ENCODE measurements around the gene NELL1. TPM values are rescaled to one million over a fixed set of nuclear protein-coding genes. Genes with fewer than 3 reads are reported as not detected.

NELL1 gene
- polyA plus RNA-seq, 4 donors = 0.18 to 5.1 TPM; not detected in 2

- 58 to 76% (median 72%) methylated on average over 3 of the region's 3 CpGs for WGBS, 3 donors
- H3K9me3 ChIP-seq (ENCODE audit: control insufficient read depth in 2 of 2, insufficient read depth in 1 of 2, low read depth in 1 of 2, low read length in 1 of 2) = no peaks in the 10 kb centered on the region
- no peak for FAIRE-seq
- H3K27ac ChIP-seq (ENCODE audit: low read depth in 1 of 3, low read length in 2 of 3) = no peak overlapping the region
- H3K4me1 ChIP-seq (ENCODE audit: control insufficient read depth in 3 of 3, insufficient read depth in 2 of 3, low read depth in 1 of 3, low read length in 2 of 3) = no peaks in the 10 kb centered on the region
- H3K36me3 ChIP-seq (ENCODE audit: control insufficient read depth in 3 of 3, insufficient read depth in 2 of 3, low read depth in 1 of 3, low read length in 3 of 3) = no peaks in the 10 kb centered on the region
- no peaks in the 10 kb centered on the region for H3K27me3 ChIP-seq (ENCODE audit: control insufficient read depth in 3 of 3, insufficient read depth in 3 of 3, low read length in 3 of 3)
- H3K4me3 ChIP-seq (ENCODE audit: low read depth in 1 of 3, low read length in 3 of 3) = no peak overlapping the region
- no peak for DNase-seq
Observed at GRCh38 chr11:21198498-21198897, 529.1 kb downstream of the NELL1 start.

- no peaks in the 10 kb centered on the region for H3K9me3 ChIP-seq (ENCODE audit: control insufficient read depth in 2 of 2, insufficient read depth in 1 of 2, low read depth in 1 of 2, low read length in 1 of 2)
- H3K27ac ChIP-seq (ENCODE audit: low read depth in 1 of 3, low read length in 2 of 3) = no peak overlapping the region
- 75 to 81% (median 78%) methylated on average over 8 of the region's 8 CpGs for WGBS, 3 donors
- DNase-seq = no peak
- FAIRE-seq = no peak
- peaks cover 0 to 3% (median 0%) of the 10 kb centered on the region in 3 donors for H3K27me3 ChIP-seq (ENCODE audit: control insufficient read depth in 3 of 3, insufficient read depth in 3 of 3, low read length in 3 of 3)
- H3K36me3 ChIP-seq (ENCODE audit: control insufficient read depth in 3 of 3, insufficient read depth in 2 of 3, low read depth in 1 of 3, low read length in 3 of 3) = no peaks in the 10 kb centered on the region
- no peaks in the 10 kb centered on the region for H3K4me1 ChIP-seq (ENCODE audit: control insufficient read depth in 3 of 3, insufficient read depth in 2 of 3, low read depth in 1 of 3, low read length in 2 of 3)
- no peak overlapping the region for H3K4me3 ChIP-seq (ENCODE audit: low read depth in 1 of 3, low read length in 3 of 3)
Observed at GRCh38 chr11:21205205-21205604, 535.8 kb downstream of the NELL1 start.

- WGBS, 3 donors = 95 to 99% (median 96%) methylated on average over 3 of the region's 3 CpGs
- no peak for FAIRE-seq
Observed at GRCh38 chr11:21225860-21226259, 556.5 kb downstream of the NELL1 start.

GRCh38 chr11:21229224-21229623, 559.8 kb downstream of the NELL1 start:
- Histone ChIP-seq H3K36me3 (ENCODE audit: control insufficient read depth in 3 of 3, insufficient read depth in 2 of 3, low read depth in 1 of 3, low read length in 3 of 3) (no peaks in the 10 kb centered on the region), H3K27ac (ENCODE audit: low read depth in 1 of 3, low read length in 2 of 3) (no peak overlapping the region), H3K4me3 (ENCODE audit: low read depth in 1 of 3, low read length in 3 of 3) (no peak overlapping the region), H3K27me3 (ENCODE audit: control insufficient read depth in 3 of 3, insufficient read depth in 3 of 3, low read length in 3 of 3) (no peaks in the 10 kb centered on the region), H3K9me3 (ENCODE audit: control insufficient read depth in 2 of 2, insufficient read depth in 1 of 2, low read depth in 1 of 2, low read length in 1 of 2) (peaks cover 0 to 5% of the 10 kb centered on the region in 2 donors), H3K4me1 (ENCODE audit: control insufficient read depth in 3 of 3, insufficient read depth in 2 of 3, low read depth in 1 of 3, low read length in 2 of 3) (no peaks in the 10 kb centered on the region)
- FAIRE-seq = no peak
- 84 to 92% (median 91%) methylated on average over 9 of the region's 9 CpGs for WGBS, 3 donors
- no peak for DNase-seq

More at GRCh38 chr11:21225860-21226259, 556.5 kb downstream of the NELL1 start:
- H3K4me3 ChIP-seq (ENCODE audit: low read depth in 1 of 3, low read length in 3 of 3) = no peak overlapping the region
- H3K27ac ChIP-seq (ENCODE audit: low read depth in 1 of 3, low read length in 2 of 3) = no peak overlapping the region
- H3K36me3 ChIP-seq (ENCODE audit: control insufficient read depth in 3 of 3, insufficient read depth in 2 of 3, low read depth in 1 of 3, low read length in 3 of 3) = no peaks in the 10 kb centered on the region
- DNase-seq = no peak
- H3K27me3 ChIP-seq (ENCODE audit: control insufficient read depth in 3 of 3, insufficient read depth in 3 of 3, low read length in 3 of 3) = no peaks in the 10 kb centered on the region
- H3K4me1 ChIP-seq (ENCODE audit: control insufficient read depth in 3 of 3, insufficient read depth in 2 of 3, low read depth in 1 of 3, low read length in 2 of 3) = no peaks in the 10 kb centered on the region
- H3K9me3 ChIP-seq (ENCODE audit: control insufficient read depth in 2 of 2, insufficient read depth in 1 of 2, low read depth in 1 of 2, low read length in 1 of 2) = peaks cover 0 to 5% of the 10 kb centered on the region in 2 donors

GRCh38 chr11:21250196-21250595, 580.8 kb downstream of the NELL1 start:
- no peaks in the 10 kb centered on the region for H3K27me3 ChIP-seq (ENCODE audit: control insufficient read depth in 3 of 3, insufficient read depth in 3 of 3, low read length in 3 of 3)
- no peaks in the 10 kb centered on the region for H3K9me3 ChIP-seq (ENCODE audit: control insufficient read depth in 2 of 2, insufficient read depth in 1 of 2, low read depth in 1 of 2, low read length in 1 of 2)
- no peak for FAIRE-seq
- no peak for DNase-seq
- H3K4me1 ChIP-seq (ENCODE audit: control insufficient read depth in 3 of 3, insufficient read depth in 2 of 3, low read depth in 1 of 3, low read length in 2 of 3) = no peaks in the 10 kb centered on the region
- H3K27ac ChIP-seq (ENCODE audit: low read depth in 1 of 3, low read length in 2 of 3) = no peak overlapping the region
- 13 to 26% (median 19%) methylated on average over 1 of the region's 1 CpG for WGBS, 3 donors
- no peak overlapping the region for H3K4me3 ChIP-seq (ENCODE audit: low read depth in 1 of 3, low read length in 3 of 3)
- no peaks in the 10 kb centered on the region for H3K36me3 ChIP-seq (ENCODE audit: control insufficient read depth in 3 of 3, insufficient read depth in 2 of 3, low read depth in 1 of 3, low read length in 3 of 3)

GRCh38 chr11:21254055-21254454, 584.7 kb downstream of the NELL1 start:
- FAIRE-seq (no peak), DNase-seq (no peak)
- Histone ChIP-seq H3K9me3 (ENCODE audit: control insufficient read depth in 2 of 2, insufficient read depth in 1 of 2, low read depth in 1 of 2, low read length in 1 of 2) (no peaks in the 10 kb centered on the region), H3K4me3 (ENCODE audit: low read depth in 1 of 3, low read length in 3 of 3) (no peak overlapping the region), H3K36me3 (ENCODE audit: control insufficient read depth in 3 of 3, insufficient read depth in 2 of 3, low read depth in 1 of 3, low read length in 3 of 3) (no peaks in the 10 kb centered on the region), H3K4me1 (ENCODE audit: control insufficient read depth in 3 of 3, insufficient read depth in 2 of 3, low read depth in 1 of 3, low read length in 2 of 3) (no peaks in the 10 kb centered on the region), H3K27ac (ENCODE audit: low read depth in 1 of 3, low read length in 2 of 3) (no peak overlapping the region), H3K27me3 (ENCODE audit: control insufficient read depth in 3 of 3, insufficient read depth in 3 of 3, low read length in 3 of 3) (no peaks in the 10 kb centered on the region)

- H3K4me3 ChIP-seq (ENCODE audit: low read depth in 1 of 3, low read length in 3 of 3) = no peak overlapping the region
- DNase-seq (no peak), FAIRE-seq (no peak)
- no peaks in the 10 kb centered on the region for H3K9me3 ChIP-seq (ENCODE audit: control insufficient read depth in 2 of 2, insufficient read depth in 1 of 2, low read depth in 1 of 2, low read length in 1 of 2)
- H3K36me3 ChIP-seq (ENCODE audit: control insufficient read depth in 3 of 3, insufficient read depth in 2 of 3, low read depth in 1 of 3, low read length in 3 of 3) = no peaks in the 10 kb centered on the region
- WGBS, 3 donors = 69 to 75% (median 71%) methylated on average over 3 of the region's 3 CpGs
- H3K27ac ChIP-seq (ENCODE audit: low read depth in 1 of 3, low read length in 2 of 3) = no peak overlapping the region
- H3K4me1 ChIP-seq (ENCODE audit: control insufficient read depth in 3 of 3, insufficient read depth in 2 of 3, low read depth in 1 of 3, low read length in 2 of 3) = no peaks in the 10 kb centered on the region
- H3K27me3 ChIP-seq (ENCODE audit: control insufficient read depth in 3 of 3, insufficient read depth in 3 of 3, low read length in 3 of 3) = no peaks in the 10 kb centered on the region
Observed at GRCh38 chr11:21254790-21255189, 585.4 kb downstream of the NELL1 start.

- H3K36me3 ChIP-seq (ENCODE audit: control insufficient read depth in 3 of 3, insufficient read depth in 2 of 3, low read depth in 1 of 3, low read length in 3 of 3) = no peaks in the 10 kb centered on the region
- H3K4me3 ChIP-seq (ENCODE audit: low read depth in 1 of 3, low read length in 3 of 3) = no peak overlapping the region
- no peaks in the 10 kb centered on the region for H3K9me3 ChIP-seq (ENCODE audit: control insufficient read depth in 2 of 2, insufficient read depth in 1 of 2, low read depth in 1 of 2, low read length in 1 of 2)
- DNase-seq (no peak), FAIRE-seq (no peak)
- H3K27me3 ChIP-seq (ENCODE audit: control insufficient read depth in 3 of 3, insufficient read depth in 3 of 3, low read length in 3 of 3) = no peaks in the 10 kb centered on the region
- H3K4me1 ChIP-seq (ENCODE audit: control insufficient read depth in 3 of 3, insufficient read depth in 2 of 3, low read depth in 1 of 3, low read length in 2 of 3) = no peaks in the 10 kb centered on the region
- no peak overlapping the region for H3K27ac ChIP-seq (ENCODE audit: low read depth in 1 of 3, low read length in 2 of 3)
Observed at GRCh38 chr11:21257461-21257860, 588.1 kb downstream of the NELL1 start.

- DNase-seq (no peak), FAIRE-seq (no peak)
Observed at GRCh38 chr11:21258414-21258813, 589.0 kb downstream of the NELL1 start.

More at GRCh38 chr11:21258414-21258813, 589.0 kb downstream of the NELL1 start:
- Histone ChIP-seq H3K27ac (ENCODE audit: low read depth in 1 of 3, low read length in 2 of 3) (no peak overlapping the region), H3K4me3 (ENCODE audit: low read depth in 1 of 3, low read length in 3 of 3) (no peak overlapping the region), H3K36me3 (ENCODE audit: control insufficient read depth in 3 of 3, insufficient read depth in 2 of 3, low read depth in 1 of 3, low read length in 3 of 3) (no peaks in the 10 kb centered on the region), H3K27me3 (ENCODE audit: control insufficient read depth in 3 of 3, insufficient read depth in 3 of 3, low read length in 3 of 3) (no peaks in the 10 kb centered on the region), H3K4me1 (ENCODE audit: control insufficient read depth in 3 of 3, insufficient read depth in 2 of 3, low read depth in 1 of 3, low read length in 2 of 3) (no peaks in the 10 kb centered on the region), H3K9me3 (ENCODE audit: control insufficient read depth in 2 of 2, insufficient read depth in 1 of 2, low read depth in 1 of 2, low read length in 1 of 2) (no peaks in the 10 kb centered on the region)
- 58 to 76% (median 63%) methylated on average over 2 of the region's 2 CpGs for WGBS, 3 donors

Measured in small intestine (tissue), 7 donors.